HUES48 (cell line): ENCODE measurements around the gene ST6GALNAC3.

ENCODE experiments used
- H3K27ac ChIP-seq: one replicate; pipeline ENCODE4 v1.7.0; 2013; ENCODE audit warnings: low read depth, low read length, inconsistent platforms
- H3K27me3 ChIP-seq: 2 replicates; pipeline ENCODE4 v1.6.1; 2013; ENCODE audit warnings: mild to moderate bottlenecking, low read length; ENCODE audit not compliant: control insufficient read depth, insufficient read depth
- H3K36me3 ChIP-seq: 2 replicates; pipeline ENCODE4 v1.6.1; 2013; ENCODE audit warnings: low read length; ENCODE audit not compliant: control insufficient read depth, insufficient read depth
- H3K4me1 ChIP-seq: 2 replicates; pipeline ENCODE4 v1.6.1; 2013; ENCODE audit warnings: mild to moderate bottlenecking, low read length; ENCODE audit not compliant: control insufficient read depth, insufficient read depth
- H3K4me3 ChIP-seq: 2 replicates; pipeline ENCODE4 v1.5.1; 2013; ENCODE audit warnings: mild to moderate bottlenecking, low read depth, low read length
- H3K9ac ChIP-seq: 2 replicates; pipeline ENCODE4 v1.6.1; 2013; ENCODE audit warnings: mild to moderate bottlenecking, low read depth, low read length, moderate library complexity
- H3K9me3 ChIP-seq: 2 replicates; pipeline ENCODE4 v1.6.1; 2013; ENCODE audit warnings: low read length; ENCODE audit not compliant: control insufficient read depth, insufficient read depth

The ST6GALNAC3 gene

GRCh38 chr1:76682138-76682537, 607.6 kb downstream of the ST6GALNAC3 start:
- H3K27me3 ChIP-seq = no peaks in the 10 kb centered on the region
- no peak overlapping the region for H3K9ac ChIP-seq
- no peaks in the 10 kb centered on the region for H3K4me1 ChIP-seq
- H3K36me3 ChIP-seq = no peaks in the 10 kb centered on the region
- H3K27ac ChIP-seq = no peak overlapping the region
- no peaks in the 10 kb centered on the region for H3K9me3 ChIP-seq
- H3K4me3 ChIP-seq = no peak overlapping the region
